Measurements from ENCODE around the gene ATXN1. TPM values are rescaled to one million over a fixed set of nuclear protein-coding genes. Genes with fewer than 3 reads are reported as not detected.

ATXN1 gene
- total and polyA plus RNA-seq, 2 of the 13 experiments (the other 11 are each of a cell fraction or from before 2014, with no cell fraction given) = 20.7 to 39.5 TPM

GRCh38 chr6:16761471-16762267 lies 409 bp upstream of the ATXN1 start (continued):
- peak; percentile 87; the same call in 1 of the 2 replicates for TF ChIP-seq ZNF354B (CRISPR knock-in tag; IDR thresholded peaks at IDR 0.05)
- TF ChIP-seq ZBTB40 (IDR thresholded peaks at IDR 0.05) = no peak
- TF ChIP-seq ZBTB40 (CRISPR knock-in tag; IDR thresholded peaks at IDR 0.05) = peak; percentile 36; the same call in 1 of the 2 replicates
- TF ChIP-seq ZNF607 (CRISPR knock-in tag; IDR thresholded peaks at IDR 0.05; ENCODE audit: borderline replicate concordance) = no peak
- TF ChIP-seq ZNF451 (CRISPR knock-in tag; IDR thresholded peaks at IDR 0.05) = peak; percentile 84; the same call in 1 of the 2 replicates
- peak; percentile 30; the same call in 1 of the 2 replicates for TF ChIP-seq ADNP (CRISPR knock-in tag; IDR thresholded peaks at IDR 0.05)
- TF ChIP-seq MEF2D (CRISPR knock-in tag; IDR thresholded peaks at IDR 0.05) = peak; percentile 60; the same call in 1 of the 2 replicates
- 0 out of 2 replicates have a peak, but pooled peaks have one; percentile 43 for TF ChIP-seq ATF6 (CRISPR knock-in tag; conservative IDR thresholded peaks at IDR 0.05)
- peak; percentile 76 for TF ChIP-seq ZNF574 (CRISPR knock-in tag; IDR thresholded peaks at IDR 0.05)
- peak; percentile 77 for TF ChIP-seq KDM4B (CRISPR knock-in tag; IDR thresholded peaks at IDR 0.05)
- no peak for TF ChIP-seq NPAS2 (CRISPR knock-in tag; IDR thresholded peaks at IDR 0.05; ENCODE audit: borderline replicate concordance)
- no peak for TF ChIP-seq TBX3 (IDR thresholded peaks at IDR 0.05; ENCODE audit: borderline replicate concordance)
- no peak for TF ChIP-seq RCOR2 (CRISPR knock-in tag; IDR thresholded peaks at IDR 0.05)
- TF ChIP-seq ZEB1 (IDR thresholded peaks at IDR 0.05; ENCODE audit: insufficient replicate concordance, low read depth) = no peak
- no peak for TF ChIP-seq MED8 (CRISPR knock-in tag; IDR thresholded peaks at IDR 0.05; ENCODE audit: insufficient replicate concordance)
